Measurements from ENCODE around the gene ARL6IP5. TPM values are rescaled to one million over a fixed set of nuclear protein-coding genes. Genes with fewer than 3 reads are reported as not detected.

ARL6IP5 gene, protein sequence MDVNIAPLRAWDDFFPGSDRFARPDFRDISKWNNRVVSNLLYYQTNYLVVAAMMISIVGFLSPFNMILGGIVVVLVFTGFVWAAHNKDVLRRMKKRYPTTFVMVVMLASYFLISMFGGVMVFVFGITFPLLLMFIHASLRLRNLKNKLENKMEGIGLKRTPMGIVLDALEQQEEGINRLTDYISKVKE
- 103 and 111 TPM in 2 replicates for total RNA-seq

DNA sequence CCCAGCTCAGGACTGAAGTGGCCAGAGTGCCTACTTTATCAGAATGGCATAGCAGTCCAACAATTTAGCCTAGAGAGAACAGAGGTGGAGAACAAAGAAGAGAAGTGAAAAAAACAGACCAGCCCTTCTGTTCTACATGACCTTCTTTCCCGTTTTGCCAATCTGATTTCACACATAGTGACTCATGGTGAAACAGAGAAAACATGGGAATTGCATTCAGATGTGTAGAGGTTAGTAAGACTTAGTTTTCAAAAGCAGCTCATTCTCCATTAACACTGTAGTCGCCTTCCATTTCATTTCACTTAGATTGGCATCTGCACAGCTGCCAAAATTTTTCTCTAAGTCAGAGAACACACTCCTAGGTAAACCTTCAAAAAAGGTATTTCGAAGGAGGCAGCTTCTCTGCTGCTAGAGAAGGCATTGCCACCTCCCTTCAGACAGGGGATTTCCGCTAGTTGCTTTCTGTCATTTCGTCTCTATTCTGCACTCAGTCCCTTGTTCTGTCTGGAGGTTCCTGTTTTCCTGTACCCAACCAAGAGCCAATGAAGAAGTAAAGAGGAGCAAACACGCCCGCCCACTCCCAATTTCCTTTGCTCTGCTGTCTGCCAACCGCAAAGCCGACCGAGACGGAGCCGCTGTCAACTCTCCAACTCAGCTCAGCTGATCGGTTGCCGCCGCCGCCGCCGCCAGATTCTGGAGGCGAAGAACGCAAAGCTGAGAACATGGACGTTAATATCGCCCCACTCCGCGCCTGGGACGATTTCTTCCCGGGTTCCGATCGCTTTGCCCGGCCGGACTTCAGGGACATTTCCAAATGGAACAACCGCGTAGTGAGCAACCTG lies at the start of gene ARL6IP5:
TSS of gene ARL6IP5 (plus strand) at position 612 of the 842 bp plus-strand sequence. CDS start at position 723, 111 bp downstream.

DNA sequence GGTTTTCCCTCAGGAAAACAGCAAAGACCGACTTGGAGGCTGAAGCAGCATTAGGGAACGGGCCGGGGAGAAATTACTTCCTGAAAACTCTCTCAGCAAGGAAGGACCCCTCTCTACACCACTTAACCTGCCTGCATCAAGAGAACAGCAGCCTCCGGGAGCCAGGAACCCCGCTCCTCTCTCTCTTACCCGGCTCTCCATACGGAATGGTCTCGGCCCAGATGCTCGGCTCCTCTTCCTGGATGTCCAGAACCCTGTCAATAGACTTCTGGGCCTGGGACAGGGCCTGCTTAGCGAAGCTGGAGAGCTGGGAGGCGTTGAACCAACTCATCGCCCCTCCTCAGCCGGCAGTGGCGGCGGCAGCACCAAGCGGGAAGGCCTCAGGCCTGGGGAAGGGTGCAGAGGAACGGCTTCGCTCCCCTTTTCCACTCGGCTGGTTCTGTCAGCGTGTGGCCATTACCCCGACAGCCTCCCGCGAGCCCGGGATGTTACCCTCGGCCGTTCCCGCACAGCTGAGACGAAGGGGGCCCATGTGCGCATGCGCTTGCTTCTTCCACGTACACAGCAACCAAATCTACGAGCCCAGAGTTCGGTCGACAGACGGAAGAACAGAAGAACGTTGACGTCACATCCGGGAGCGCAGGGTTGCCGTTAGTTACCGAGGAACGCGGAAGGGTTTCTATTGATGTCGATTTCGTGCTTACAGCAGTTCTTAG lies 32.8 kb upstream of the ARL6IP5 start, which contains the start of gene TMF1:
TSS of gene TMF1 (minus strand) at position 578 of the 716 bp plus-strand sequence. CDS start at position 331, 247 bp downstream.

DNA sequence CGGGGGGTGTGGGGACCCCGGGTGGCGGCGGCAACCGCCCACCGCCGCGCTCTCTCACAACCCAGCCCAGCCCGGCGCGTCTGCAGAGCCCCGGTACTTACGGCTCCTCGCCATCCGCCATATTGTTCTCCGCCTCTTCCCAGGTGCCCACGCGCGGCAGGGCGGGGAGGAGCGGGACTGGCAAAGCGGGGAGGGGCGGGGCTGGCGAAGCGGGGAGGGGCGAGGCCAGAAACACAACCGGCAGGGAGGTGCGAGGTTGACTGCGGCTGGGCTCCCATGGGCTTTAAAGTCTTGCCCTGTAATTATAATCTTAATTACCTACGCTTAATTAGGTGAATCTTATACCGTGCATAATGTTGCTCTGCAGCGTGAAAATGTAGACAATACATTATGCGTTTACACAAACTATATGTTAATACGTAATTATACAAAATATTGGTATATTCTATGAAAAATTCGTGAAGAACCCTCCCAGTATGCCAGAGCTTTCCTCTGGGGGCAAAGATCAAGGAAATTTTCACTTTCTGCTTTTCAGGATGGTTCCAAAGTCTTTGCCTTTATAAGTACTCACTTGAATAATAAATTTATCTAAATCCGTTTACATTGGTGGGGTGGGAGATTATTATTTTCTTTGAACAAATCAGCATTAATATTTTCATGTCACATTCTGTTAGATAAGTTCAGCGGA lies 4.4 kb upstream of the ARL6IP5 start, which contains the start of gene UBA3:
TSS of gene UBA3 (minus strand) at position 133 of the 688 bp plus-strand sequence. CDS start at position 121, 12 bp downstream.

DNA sequence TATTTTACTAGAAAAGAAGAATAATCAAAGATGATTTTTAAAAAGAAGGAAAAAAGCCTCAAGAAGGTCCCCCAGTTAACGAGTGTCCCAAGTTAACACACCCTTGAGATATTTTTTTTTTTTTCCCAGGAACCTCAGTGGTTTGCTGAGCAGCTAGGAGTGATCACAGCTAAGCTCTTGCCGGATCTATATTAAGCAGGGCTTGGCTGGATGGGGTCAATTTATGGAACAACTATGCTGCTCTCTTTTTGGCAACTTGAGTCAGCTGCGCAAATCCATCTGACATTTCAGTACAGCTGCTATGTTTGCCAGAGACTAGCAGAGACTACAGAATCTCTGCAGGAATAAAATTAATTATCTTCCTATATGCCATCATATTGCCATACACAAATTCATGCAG lies 37.7 kb downstream of the ARL6IP5 start, which contains the start of gene LMOD3:
TSS of gene LMOD3 (minus strand) at position 193 of the 400 bp plus-strand sequence. CDS start 209 bp downstream, outside the sequence.

Small RNAs within 50 kb of the gene (small RNA-seq; reads per million reads assigned to genes)
- 0.58 reads per million, percentile 37 among the genes with 10 or more reads in this experiment for gene MIR3136

Other genes with a start within 250 kb of the ARL6IP5 start
- not detected in 2 replicates for gene TAFA4, start 152.4 kb upstream of the ARL6IP5 start, total RNA-seq
- 99.9 and 114 TPM in 2 replicates for gene EOGT, start 71.3 kb upstream of the ARL6IP5 start, total RNA-seq
- 31.7 and 33.7 TPM in 2 replicates for gene TMF1, start 32.6 kb upstream of the ARL6IP5 start, total RNA-seq
- gene UBA3, start 4.6 kb upstream of the ARL6IP5 start, total RNA-seq = 58.5 and 79.9 TPM in 2 replicates
- gene LMOD3, start 37.7 kb downstream of the ARL6IP5 start, total RNA-seq = not detected in 2 replicates